GM21360 (cell line): ENCODE results near the gene PXDN.
"Not testable (repeated sequence)": the region's sequence is repeated elsewhere in the genome, so short reads cannot be mapped to it uniquely, and the experiment has no call there.

Experiments used
- ATAC-seq: cut with Tn5 transposase; IDR thresholded peaks from one replicate; pipeline ENCODE4 v1.9.1; 2021; ENCODE audit warnings: mild to moderate bottlenecking, moderate library complexity; ENCODE audit not compliant: unreplicated experiment

Gene PXDN, protein sequence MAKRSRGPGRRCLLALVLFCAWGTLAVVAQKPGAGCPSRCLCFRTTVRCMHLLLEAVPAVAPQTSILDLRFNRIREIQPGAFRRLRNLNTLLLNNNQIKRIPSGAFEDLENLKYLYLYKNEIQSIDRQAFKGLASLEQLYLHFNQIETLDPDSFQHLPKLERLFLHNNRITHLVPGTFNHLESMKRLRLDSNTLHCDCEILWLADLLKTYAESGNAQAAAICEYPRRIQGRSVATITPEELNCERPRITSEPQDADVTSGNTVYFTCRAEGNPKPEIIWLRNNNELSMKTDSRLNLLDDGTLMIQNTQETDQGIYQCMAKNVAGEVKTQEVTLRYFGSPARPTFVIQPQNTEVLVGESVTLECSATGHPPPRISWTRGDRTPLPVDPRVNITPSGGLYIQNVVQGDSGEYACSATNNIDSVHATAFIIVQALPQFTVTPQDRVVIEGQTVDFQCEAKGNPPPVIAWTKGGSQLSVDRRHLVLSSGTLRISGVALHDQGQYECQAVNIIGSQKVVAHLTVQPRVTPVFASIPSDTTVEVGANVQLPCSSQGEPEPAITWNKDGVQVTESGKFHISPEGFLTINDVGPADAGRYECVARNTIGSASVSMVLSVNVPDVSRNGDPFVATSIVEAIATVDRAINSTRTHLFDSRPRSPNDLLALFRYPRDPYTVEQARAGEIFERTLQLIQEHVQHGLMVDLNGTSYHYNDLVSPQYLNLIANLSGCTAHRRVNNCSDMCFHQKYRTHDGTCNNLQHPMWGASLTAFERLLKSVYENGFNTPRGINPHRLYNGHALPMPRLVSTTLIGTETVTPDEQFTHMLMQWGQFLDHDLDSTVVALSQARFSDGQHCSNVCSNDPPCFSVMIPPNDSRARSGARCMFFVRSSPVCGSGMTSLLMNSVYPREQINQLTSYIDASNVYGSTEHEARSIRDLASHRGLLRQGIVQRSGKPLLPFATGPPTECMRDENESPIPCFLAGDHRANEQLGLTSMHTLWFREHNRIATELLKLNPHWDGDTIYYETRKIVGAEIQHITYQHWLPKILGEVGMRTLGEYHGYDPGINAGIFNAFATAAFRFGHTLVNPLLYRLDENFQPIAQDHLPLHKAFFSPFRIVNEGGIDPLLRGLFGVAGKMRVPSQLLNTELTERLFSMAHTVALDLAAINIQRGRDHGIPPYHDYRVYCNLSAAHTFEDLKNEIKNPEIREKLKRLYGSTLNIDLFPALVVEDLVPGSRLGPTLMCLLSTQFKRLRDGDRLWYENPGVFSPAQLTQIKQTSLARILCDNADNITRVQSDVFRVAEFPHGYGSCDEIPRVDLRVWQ (N-terminal part only)

DNA sequence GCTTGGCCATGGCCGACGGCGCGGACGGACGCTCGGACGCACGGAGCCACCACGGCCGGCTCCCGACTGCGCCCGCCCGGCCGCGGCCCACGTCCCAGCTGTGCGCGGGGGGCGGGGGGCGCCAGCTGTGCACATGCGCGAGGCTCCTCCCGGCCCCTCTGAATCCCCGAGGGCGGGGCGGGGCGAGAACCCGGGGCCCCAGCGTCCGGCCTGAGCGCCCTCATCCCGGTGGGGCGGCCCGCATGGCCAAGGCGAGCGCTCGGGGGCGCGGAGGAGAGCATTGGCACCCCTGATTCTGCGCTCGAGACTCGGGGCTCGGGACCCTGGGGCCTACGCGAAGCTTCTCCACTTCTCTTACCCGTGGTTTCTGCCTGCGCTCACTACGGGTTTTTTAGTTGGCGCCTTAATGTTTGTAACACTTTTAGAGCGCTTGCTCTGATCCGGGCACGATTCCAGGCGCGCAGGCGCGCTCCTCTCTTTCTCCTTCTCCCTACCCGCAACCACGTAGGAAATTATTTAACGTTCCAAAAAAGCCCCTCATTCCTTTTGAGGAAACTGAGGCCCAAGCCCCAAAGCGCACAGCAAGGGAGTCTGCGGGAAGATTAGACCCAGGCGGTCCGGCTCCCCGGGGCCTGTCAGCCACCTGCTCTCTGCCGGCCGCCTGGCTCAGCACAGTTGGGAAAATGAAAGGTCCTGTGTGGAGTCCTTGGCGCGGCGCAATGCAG, at the start of gene PXDN:
Gene PXDN (minus strand): TSS at position 70 of the 725 bp plus-strand sequence. CDS start 60 bp downstream, at position 10.
- ATAC-seq: no peak

DNA sequence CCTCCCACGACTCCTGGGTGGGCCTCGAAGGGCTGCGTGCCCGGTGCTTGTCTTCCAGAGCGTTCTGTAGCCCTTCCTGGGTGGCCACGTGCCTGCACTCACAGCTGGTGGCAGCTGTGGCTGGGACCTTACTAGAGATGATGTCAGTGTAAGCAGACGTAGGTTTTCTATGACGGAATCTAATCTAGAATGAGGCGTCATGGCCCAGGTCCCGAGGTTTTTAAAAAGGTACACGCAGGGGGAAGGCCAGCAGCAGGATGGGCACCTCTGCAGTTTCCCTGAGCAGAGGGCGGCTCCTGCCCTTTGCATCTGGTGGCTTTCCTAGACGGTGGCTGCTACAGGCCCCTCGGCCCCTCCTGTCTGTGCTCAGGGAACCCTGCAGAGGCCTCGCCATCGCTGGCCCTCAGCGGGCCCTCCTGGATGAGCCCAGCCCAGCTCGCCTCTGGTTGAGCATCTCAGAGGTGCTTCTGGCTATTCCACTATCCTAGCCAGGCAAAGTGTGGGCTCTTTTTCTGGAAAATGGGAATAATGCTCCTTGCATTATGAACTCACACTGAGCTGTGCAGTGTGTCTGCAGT, 49.6 kb upstream of the PXDN start:
- ATAC-seq: no peak

DNA sequence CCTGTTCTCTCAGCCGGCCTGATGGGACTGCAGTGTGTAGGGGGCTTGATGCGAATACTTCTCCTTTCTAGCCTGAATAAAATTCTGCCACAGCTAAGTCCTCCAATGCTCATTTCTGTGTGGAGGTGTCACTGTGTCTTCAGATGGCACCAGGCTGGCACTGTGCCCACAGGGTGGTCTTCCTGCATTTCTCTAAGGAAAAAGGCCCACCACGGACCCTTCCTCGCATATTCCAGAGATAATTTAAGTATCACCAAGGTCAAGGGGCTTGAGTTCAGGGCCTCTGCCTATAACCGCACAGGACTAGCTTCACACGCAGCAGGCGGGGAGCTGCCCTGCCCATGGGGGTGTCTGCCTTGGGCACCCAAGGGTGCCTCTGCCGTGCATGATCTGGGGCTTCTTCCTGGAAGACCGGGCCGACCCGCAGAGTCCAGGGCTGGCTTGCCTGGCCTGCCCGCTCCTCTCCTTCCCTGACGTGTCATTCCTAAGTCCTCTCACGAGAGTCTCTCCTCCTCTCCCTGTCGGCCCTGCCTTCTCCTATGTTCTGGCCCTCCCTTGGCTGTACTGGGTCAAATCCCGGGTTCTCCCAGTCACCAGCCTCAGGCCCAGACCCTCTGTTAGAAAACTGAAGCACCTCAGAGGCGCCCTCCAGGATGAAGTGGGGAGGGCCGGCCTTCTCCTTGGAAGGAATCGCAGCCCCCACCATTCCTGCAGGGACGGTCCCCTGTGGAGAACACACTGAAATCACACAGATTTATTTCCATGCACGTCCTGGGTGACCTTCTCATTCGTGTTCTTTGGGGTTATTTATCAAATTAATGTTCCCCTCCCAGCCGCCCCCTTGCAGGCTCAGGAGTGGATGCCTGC, 48.9 kb upstream of the PXDN start:
- no peak for ATAC-seq

DNA sequence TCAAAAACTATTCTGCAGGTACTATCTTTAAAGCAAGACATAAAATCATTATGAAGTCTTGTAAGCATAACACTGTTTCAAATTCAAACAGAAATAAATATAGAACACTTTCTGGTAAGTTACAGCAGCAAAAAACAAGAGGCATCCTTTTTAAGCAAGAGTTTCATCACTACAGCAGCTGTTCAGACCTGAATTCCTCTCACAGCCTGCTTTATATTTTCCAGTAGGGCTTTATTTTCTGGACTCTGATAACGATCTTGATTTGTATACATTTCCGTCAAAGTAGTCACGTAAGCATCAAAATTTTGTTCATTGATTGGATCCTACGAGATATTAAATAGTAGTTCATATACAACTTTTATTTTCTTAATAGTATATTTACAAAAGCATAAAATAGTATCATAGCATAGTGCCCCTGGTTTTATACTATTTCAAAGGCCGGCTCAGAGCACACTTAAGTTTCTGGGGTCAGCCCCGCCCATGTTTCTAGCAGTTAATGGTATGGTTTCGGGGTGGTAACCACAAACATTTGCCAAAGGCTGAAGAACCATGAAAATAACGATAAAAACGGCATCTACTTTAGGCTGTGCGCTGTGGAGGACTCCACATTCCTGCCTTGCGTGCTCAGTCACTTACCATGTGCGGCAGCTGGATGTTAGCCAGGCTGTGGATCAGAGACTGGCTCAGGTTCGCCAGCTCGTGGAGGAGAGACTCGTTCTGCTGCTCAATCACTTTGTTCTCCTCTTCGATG, 47.5 kb upstream of the PXDN start:
- no peak for ATAC-seq

DNA sequence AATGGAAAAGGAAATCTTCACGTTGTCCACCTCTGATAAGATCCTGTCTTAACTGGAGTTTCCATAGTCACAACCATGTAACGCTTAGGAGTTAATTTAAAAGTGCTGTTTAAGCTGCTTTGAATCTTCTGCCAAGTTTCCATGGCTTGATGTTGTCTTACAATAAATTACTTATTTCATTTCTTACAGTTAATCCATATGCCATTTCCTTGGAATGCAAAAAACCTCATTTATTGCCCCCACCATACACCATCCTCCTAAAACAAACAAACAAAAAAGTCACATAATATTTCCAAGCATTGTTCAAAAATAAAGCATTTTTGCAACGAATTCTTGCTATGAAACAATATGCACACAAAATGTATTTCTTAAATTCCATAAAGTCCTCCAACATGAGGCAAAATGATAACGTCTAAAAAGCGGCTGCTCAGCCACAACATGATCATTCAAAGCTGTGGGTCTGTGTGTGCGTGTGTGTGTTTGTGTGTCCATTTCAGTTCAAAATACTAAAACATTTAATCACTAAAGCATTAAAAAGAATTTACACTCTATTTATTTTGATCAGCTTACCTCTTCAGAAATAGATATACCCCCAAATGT, 46.8 kb upstream of the PXDN start:
- no peak for ATAC-seq

DNA sequence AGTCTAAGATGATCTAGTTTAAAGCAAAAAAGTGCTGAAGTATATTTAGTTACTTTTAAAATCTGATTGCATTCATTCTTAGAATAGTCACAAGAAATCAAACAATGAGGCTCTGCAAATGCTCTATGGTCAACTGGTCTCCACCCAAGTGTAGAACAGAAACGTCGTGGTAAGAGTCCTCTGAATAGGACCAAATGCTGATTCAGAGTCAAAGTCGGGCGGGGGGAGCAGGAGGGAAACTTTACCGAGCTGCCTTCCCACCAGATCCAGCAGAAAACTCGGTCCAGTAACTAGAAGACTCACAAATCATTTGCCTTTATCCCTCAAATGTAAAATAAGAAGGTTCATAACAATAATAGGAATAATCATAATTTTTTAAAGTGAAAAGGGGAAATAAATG, 46.2 kb upstream of the PXDN start:
- no peak for ATAC-seq

DNA sequence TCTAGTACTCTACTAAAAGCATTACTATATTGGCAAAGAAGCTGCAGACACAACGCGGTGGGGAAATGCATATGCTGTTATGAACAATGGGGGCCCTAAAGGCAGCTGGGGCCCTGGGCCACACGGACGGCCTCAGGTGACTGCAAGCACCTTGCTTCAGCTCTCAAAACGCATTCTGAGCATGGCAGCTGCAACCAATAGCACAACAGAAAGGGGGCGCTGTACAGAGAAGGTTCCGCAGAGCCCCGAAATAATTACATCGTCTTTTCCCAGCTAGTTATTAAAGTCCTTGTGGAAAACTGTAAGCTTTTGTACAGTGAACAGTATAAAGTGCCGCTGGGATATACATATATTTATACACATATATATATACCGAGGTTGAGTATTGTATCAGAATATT, 45.3 kb upstream of the PXDN start:
- ATAC-seq: no peak

DNA sequence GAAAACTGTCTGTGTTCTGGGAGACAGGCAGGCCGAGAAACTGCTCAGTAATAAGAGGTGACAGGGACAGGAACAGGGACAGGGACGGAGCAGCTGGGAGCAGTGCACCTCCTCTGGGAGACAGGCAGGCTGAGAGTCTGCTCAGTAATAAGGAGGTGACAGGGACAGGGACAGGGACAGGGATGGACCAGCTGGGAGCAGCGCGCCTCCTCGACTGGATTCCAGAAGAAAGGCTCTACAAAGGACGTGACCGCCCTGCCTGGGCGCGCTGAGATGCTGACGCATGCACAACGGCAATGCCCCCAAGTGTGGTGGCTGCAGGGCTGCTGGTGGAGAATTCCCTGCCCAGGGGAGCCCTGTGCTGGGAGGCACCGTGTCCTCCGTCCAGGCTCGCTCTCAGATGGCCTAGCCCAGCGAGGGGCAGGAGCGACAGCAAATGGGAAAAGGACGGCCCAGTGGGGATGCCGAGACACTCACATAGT, 44.2 kb upstream of the PXDN start:
- ATAC-seq: no peak

DNA sequence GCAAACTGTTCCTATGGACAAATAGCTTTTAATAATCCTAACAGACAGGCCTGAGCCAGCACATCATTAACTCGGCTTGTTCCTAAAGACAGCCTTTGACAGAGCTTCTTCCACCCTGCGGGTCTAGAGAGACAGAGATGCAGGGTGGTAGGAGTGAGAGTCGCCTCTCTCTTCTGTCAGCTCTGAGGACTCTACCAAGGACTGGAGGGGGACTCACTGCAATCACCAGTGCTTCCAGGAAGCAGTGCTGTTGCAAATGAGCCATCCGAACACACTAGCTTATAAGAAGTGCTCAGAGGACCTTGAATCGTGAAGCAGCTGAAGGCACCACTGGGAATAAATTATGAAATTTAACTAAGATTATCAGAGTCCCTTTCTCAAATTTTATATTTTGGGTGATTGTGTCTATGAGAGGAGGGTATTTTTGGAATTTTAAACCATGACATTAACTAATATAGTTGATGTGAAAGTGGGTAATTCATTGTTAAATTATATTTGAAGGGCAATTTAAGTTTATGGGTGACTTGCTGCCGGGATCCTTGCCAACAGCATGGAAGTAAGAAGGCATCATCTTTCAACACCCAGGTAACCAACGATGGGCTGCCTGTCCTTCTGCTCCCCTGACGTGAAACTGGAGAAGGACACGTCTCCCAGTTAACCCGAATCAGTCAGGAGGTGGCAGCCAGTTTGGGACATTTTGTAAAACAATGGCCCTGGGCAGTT, 43.6 kb upstream of the PXDN start:
- no peak for ATAC-seq

DNA sequence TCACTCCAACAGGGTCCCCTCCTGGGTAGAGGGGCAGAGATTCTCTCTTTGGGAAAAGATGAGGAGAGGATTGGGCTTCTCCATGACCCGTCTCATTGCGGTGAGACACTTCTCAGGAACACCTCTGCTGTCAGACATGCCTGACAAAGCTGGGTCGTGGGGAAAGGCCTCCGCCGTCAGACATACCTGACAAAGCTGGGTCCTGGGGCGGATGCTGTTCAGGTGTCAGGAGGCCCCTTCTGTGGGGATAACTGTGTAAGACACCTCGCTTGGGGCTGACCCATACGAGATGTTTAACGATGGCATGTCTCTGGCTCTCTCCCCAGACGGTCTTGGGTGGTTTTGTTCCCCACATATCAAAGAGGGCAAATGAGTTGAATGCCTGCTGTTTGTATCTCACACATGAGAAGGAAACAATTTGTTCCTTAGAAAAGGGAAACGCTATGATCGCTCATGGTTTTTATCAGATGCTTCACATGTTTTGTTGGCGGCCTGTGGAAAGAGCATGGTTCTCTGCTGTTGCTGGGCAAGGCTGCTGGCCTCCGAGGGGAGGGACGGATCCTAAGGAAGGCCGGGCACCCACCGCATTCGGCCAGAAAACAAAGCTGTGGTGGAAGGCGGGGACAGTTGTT, 40.8 kb upstream of the PXDN start:
- ATAC-seq: no peak

DNA sequence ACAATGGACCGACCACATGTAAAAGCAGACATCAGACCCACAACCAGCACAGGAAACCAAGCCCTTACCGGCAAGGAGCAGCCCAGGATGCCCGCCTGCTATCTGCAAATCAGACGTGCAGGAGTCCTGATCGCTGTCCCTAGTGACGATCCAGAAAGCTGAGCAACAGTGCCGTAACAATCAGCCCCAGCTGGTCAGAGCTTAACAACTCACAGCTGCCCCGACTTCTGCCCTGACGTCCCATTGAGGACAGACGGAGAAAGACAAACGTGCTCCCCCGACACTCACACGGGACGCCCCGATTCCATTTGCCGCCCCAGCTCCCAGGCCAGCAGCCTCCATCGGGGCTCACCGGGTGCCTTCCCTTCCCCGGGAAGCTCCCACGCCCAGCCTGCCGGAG, 39.8 kb upstream of the PXDN start:
- no peak for ATAC-seq

DNA sequence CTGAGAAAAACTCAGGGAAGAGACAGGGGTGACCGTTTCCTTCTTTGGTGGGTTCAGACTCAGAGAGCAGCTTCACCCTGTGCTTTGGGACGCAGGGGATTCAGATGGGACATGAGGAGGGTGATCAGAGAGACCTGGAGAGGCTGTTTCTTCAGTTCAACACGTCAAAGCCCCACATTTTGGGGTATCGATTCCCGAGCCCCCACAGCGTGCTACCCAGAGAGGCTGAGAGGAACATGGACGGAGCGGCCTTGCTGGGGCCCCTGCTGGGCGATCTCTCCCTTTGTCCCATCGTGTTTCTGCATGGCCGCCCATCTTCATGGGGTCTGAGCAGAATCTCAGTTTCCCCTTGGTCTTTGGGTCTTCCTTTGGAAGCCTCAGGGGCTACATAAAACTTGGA, 38.2 kb upstream of the PXDN start:
- no peak for ATAC-seq

DNA sequence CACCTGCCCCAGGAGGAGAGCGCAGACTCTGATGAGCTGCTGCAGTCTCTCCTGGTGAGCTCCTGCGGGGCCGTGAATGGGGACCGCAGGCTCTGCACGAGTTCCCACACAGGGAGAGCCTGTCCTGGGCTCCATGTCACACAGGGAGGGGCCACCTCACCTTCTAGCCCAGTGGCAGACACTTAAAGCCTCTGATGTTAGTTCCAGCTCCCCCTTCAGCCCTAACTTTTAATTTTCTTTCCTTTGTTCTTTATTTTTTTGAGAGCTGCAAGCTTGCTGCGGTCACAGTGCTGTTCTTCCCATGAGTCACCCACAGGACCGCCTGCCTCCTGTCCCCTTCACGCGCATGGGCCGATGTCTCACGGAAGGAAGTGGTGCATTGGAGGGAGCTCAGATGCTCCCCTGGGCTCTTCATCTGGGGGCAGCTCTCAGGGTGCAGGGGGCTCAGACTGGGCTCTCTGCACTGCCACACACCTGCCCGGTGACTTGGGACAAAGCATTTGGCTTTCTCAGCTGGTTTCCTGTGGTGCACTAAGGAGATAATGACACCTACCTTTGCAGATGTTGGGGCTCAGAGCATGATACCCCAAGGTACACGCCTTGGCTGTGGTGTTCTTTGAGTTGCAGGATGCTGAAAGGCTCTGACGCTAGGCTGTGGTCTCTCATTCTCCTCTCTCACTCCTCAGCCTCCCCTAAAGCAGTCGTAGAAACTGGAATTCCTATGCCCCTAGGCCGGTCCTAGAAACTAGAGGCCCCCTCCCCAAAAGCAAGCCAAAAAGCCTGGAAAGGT, 37.2 kb upstream of the PXDN start:
- no peak for ATAC-seq

DNA sequence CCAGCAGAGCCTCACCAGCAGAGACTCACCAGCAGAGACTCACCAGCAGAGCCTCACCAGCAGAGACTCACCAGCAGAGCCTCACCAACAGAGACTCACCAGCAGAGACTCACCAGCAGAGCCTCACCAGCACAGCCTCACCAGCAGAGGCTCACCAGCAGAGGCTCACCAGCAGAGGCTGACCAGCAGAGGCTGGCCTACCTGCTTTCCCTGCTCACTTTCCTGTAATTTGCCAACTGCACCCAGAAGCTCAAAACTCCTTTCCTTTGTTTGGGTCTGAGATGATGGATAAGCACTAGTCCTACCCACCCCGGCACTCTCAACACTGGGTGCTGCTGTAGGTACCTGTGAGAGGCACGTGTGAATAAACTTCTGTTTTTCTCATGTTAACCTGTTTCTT, 36.4 kb upstream of the PXDN start:
- ATAC-seq: no peak

DNA sequence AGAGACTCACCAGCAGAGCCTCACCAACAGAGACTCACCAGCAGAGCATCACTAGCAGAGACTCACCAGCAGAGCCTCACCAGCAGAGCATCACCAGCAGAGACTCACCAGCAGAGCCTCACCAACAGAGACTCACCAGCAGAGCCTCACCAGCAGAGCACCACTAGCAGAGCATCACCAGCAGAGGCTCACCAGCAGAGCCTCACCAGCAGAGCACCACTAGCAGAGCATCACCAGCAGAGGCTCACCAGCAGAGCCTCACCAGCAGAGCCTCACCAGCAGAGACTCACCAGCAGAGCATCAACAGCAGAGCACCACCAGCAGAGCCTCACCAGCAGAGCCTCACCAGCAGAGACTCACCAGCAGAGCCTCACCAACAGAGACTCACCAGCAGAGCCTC, 35.7 kb upstream of the PXDN start:
- ATAC-seq: not testable (repeated sequence)

DNA sequence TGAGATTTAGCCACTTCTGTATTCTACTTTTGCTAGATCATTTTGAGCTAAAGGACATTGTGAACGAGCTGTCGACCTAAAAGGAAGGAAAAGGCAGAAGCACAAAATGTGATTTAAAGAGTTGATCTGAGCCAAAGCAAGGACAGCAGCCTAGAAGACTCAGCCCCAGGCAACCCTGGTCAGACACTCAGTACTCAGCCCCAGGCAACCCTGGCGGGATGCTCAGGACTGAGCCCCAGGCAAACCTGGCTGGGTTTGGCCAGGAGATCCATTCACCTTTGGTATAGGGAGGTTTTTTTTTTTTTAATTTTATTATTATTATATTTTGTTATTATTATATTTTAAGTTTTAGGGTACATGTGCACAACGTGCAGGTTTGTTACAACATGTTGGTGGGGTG, 34.3 kb upstream of the PXDN start:
- ATAC-seq: no peak
